ENCODE measurements around the gene PLA2G2D. TPM values are rescaled to one million over a fixed set of nuclear protein-coding genes. Genes with fewer than 3 reads are reported as not detected.

The PLA2G2D gene
- total RNA-seq, 1 donor from 2014 or later = not detected

DNA sequence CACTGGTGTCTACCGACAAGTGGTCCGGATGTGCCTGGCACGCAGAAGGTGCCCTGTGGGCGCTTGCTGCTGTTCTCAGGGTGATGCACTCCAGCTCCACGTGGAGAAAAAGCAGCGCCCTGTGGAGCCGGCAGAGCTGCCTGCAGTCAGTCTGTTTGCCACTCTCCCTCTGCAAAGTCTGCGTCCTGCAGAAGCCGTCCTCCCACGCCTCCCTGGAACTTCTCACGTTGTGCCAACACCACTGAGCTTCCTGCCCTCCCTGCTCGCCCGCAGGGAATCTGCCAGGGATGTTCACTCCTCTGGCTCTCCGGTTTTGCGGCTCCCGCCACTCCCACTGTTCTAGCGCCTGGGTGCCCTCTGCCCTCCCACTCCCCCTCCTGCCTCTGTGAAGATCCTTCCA, 46.7 kb upstream of the PLA2G2D start:
- no peak overlapping the region for H3K27ac Mint-ChIP-seq
- H3K4me3 Mint-ChIP-seq = no peak overlapping the region
- TF ChIP-seq, protein P1, sequence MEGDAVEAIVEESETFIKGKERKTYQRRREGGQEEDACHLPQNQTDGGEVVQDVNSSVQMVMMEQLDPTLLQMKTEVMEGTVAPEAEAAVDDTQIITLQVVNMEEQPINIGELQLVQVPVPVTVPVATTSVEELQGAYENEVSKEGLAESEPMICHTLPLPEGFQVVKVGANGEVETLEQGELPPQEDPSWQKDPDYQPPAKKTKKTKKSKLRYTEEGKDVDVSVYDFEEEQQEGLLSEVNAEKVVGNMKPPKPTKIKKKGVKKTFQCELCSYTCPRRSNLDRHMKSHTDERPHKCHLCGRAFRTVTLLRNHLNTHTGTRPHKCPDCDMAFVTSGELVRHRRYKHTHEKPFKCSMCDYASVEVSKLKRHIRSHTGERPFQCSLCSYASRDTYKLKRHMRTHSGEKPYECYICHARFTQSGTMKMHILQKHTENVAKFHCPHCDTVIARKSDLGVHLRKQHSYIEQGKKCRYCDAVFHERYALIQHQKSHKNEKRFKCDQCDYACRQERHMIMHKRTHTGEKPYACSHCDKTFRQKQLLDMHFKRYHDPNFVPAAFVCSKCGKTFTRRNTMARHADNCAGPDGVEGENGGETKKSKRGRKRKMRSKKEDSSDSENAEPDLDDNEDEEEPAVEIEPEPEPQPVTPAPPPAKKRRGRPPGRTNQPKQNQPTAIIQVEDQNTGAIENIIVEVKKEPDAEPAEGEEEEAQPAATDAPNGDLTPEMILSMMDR (IDR thresholded peaks at IDR 0.05) = no peak
- TF ChIP-seq EZH2phosphoT487 (IDR thresholded peaks at IDR 0.05) (no peak), EZH2 (IDR thresholded peaks at IDR 0.05) (no peak)
- Histone ChIP-seq H3F3A (ENCODE audit: low read depth) (no peaks in the 10 kb centered on the region), H3K27me3 (no peaks in the 10 kb centered on the region), H3K9me3 (ENCODE audit: low read depth) (no peaks in the 10 kb centered on the region), H3K27ac (no peak overlapping the region), H3K4me3 (no peak overlapping the region), H4K20me1 (ENCODE audit: low read depth) (no peaks in the 10 kb centered on the region), H3K4me1 (no peaks in the 10 kb centered on the region), H2AFZ (replicated peaks) (no peak overlapping the region), H3K4me2 (no peak overlapping the region), H3K36me3 (no peaks in the 10 kb centered on the region), H3K79me2 (ENCODE audit: low read depth) (no peaks in the 10 kb centered on the region), H3K9ac (no peak overlapping the region)
- no peaks in the 10 kb centered on the region for H3K36me3 Mint-ChIP-seq
- no peak for DNase-seq (ENCODE audit: low spot score)
- peaks cover 19% of the 10 kb centered on the region for H3K9me3 Mint-ChIP-seq
- H3K27me3 Mint-ChIP-seq (ENCODE audit: insufficient read depth, low read depth) = peaks cover 5% of the 10 kb centered on the region
- peaks cover 11% of the 10 kb centered on the region for H3K4me1 Mint-ChIP-seq

DNA sequence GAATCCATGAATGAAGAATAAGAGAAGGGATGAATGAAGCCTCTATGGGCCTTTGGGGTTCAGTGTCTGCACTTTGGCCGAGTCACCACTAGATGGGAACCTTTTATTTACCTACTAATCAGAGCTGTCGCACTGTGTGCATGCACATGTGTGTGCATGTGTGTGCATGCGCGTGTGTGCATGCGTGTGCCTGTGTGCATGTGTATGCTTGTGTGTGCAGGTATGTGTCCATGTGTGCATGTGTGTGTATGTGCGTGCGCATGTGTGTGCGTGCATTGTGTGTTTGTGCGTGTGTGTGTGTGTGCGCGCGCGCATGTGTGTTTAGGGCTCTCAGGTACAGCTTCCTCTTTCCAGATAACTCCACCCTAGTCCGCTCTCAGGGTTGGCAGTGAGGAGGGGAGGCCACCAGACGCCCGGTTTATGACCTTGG, 46.2 kb upstream of the PLA2G2D start:
- Mint-ChIP-seq H3K27me3 (ENCODE audit: insufficient read depth, low read depth) (peaks cover 5% of the 10 kb centered on the region), H3K4me1 (peaks cover 11% of the 10 kb centered on the region), H3K27ac (no peak overlapping the region), H3K36me3 (no peaks in the 10 kb centered on the region), H3K9me3 (peaks cover 21% of the 10 kb centered on the region), H3K4me3 (no peak overlapping the region)
- Histone ChIP-seq H3K36me3 (no peaks in the 10 kb centered on the region), H3K27ac (no peak overlapping the region), H3K9me3 (ENCODE audit: low read depth) (no peaks in the 10 kb centered on the region), H3K4me3 (no peak overlapping the region), H3K27me3 (no peaks in the 10 kb centered on the region), H3K79me2 (ENCODE audit: low read depth) (no peaks in the 10 kb centered on the region), H3F3A (ENCODE audit: low read depth) (no peaks in the 10 kb centered on the region), H3K4me2 (no peak overlapping the region), H3K4me1 (no peaks in the 10 kb centered on the region), H3K9ac (no peak overlapping the region), H4K20me1 (ENCODE audit: low read depth) (no peaks in the 10 kb centered on the region), H2AFZ (replicated peaks) (no peak overlapping the region)
- no peak for TF ChIP-seq EZH2 (IDR thresholded peaks at IDR 0.05)
- TF ChIP-seq, protein P1 (IDR thresholded peaks at IDR 0.05) = peak; percentile 42
- peak; percentile 31 for DNase-seq (ENCODE audit: low spot score)

DNA sequence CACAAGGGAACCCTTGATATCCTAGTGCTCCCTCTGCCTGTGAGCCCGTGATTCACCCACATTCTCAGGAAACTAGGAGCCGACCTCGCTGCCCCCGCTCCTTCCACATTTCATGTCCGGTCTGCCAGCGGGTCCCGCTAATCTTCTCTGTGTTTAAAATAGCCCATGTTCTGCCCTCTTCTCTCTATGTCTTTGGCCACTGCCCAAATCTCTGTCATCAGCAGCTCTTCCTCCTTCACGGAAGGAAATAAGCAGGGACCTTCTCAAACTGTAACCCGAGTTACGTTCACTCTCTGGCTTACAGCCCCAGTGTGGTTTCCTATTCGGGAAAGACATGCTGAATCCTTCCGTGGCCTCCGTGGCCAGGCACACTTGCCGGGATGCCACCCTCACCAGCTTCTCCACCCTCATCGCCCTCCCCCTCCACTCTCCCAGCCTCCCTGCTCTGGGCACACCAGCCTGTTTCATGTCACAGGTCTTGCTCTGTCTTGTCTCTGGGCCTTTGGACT, 45.4 kb upstream of the PLA2G2D start:
- H3K4me3 Mint-ChIP-seq = no peak overlapping the region
- no peak overlapping the region for H3K9ac ChIP-seq
- no peaks in the 10 kb centered on the region for H3K9me3 ChIP-seq (ENCODE audit: low read depth)
- no peak overlapping the region for H3K4me3 ChIP-seq
- TF ChIP-seq EZH2 (IDR thresholded peaks at IDR 0.05) = no peak
- no peak overlapping the region for H3K27ac Mint-ChIP-seq
- H3K79me2 ChIP-seq (ENCODE audit: low read depth) = no peaks in the 10 kb centered on the region
- no peak for DNase-seq (ENCODE audit: low spot score)
- H3K4me1 Mint-ChIP-seq = peaks cover 11% of the 10 kb centered on the region
- H3K27me3 Mint-ChIP-seq (ENCODE audit: insufficient read depth, low read depth) = peaks cover 5% of the 10 kb centered on the region
- H3K36me3 Mint-ChIP-seq = no peaks in the 10 kb centered on the region
- H4K20me1 ChIP-seq (ENCODE audit: low read depth) = no peaks in the 10 kb centered on the region
- no peak overlapping the region for H2AFZ ChIP-seq (replicated peaks)
- no peaks in the 10 kb centered on the region for H3F3A ChIP-seq (ENCODE audit: low read depth)
- no peak overlapping the region for H3K4me2 ChIP-seq
- no peaks in the 10 kb centered on the region for H3K27me3 ChIP-seq
- H3K9me3 Mint-ChIP-seq = peaks cover 23% of the 10 kb centered on the region
- H3K27ac ChIP-seq = no peak overlapping the region
- H3K4me1 ChIP-seq = no peaks in the 10 kb centered on the region
- no peaks in the 10 kb centered on the region for H3K36me3 ChIP-seq

DNA sequence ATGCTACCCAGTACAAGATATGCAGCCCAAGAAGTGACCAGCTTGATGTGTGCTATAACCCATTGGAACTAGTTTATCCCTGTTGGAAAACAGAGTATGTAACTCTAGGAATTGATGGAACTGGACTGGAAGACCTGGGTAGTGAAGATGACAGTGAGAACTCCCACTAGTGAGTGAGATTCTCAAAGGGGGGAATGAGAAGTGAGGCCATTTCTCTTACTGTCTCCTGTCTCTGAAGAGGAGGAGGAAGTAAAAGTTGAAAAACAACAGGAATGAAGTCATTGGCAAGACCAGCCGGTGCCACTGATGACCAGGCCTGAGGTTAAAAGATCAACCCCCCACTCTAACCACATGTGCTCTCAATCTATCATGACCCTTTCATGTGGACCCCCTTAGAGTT, 40.7 kb upstream of the PLA2G2D start:
- Mint-ChIP-seq H3K4me3 (no peak overlapping the region), H3K4me1 (no peaks in the 10 kb centered on the region), H3K9me3 (peaks cover 28% of the 10 kb centered on the region), H3K36me3 (no peaks in the 10 kb centered on the region), H3K27me3 (ENCODE audit: insufficient read depth, low read depth) (peaks cover 2% of the 10 kb centered on the region), H3K27ac (no peak overlapping the region)
- H4K20me1 ChIP-seq (ENCODE audit: low read depth) = no peaks in the 10 kb centered on the region
- no peaks in the 10 kb centered on the region for H3K4me1 ChIP-seq
- no peaks in the 10 kb centered on the region for H3K27me3 ChIP-seq
- no peak overlapping the region for H3K9ac ChIP-seq
- H3K4me3 ChIP-seq = no peak overlapping the region
- no peak overlapping the region for H3K27ac ChIP-seq
- H3F3A ChIP-seq (ENCODE audit: low read depth) = no peaks in the 10 kb centered on the region
- no peaks in the 10 kb centered on the region for H3K79me2 ChIP-seq (ENCODE audit: low read depth)
- no peak overlapping the region for H3K4me2 ChIP-seq
- no peak overlapping the region for H2AFZ ChIP-seq (replicated peaks)
- H3K36me3 ChIP-seq = no peaks in the 10 kb centered on the region
- TF ChIP-seq, protein P1 (IDR thresholded peaks at IDR 0.05) = no peak
- TF ChIP-seq EZH2 (IDR thresholded peaks at IDR 0.05) = no peak
- no peak for TF ChIP-seq EZH2phosphoT487 (IDR thresholded peaks at IDR 0.05)
- no peak for DNase-seq (ENCODE audit: low spot score)
- H3K9me3 ChIP-seq (ENCODE audit: low read depth) = no peaks in the 10 kb centered on the region
